Muscle layer of duodenum (tissue), 2 donors: ENCODE results near the gene LPP.

ENCODE experiments used
- H3K27ac ChIP-seq: one replicate; pipeline ENCODE4 v1.7.0; 2013; ENCODE audit warnings: mild to moderate bottlenecking, low read length
- H3K27me3 ChIP-seq: one replicate; pipeline ENCODE4 v1.7.0; 2013; ENCODE audit warnings: low read depth, mild to moderate bottlenecking, control low read depth, low read length
- H3K36me3 ChIP-seq, 2 donors: one replicate each; pipeline ENCODE4 v1.7.0; 2013; ENCODE audit warnings: low read length in 2 of 2, control low read depth in 1 of 2, mild to moderate bottlenecking in 1 of 2; ENCODE audit not compliant: insufficient read depth in 2 of 2, control insufficient read depth in 1 of 2
- H3K4me1 ChIP-seq, 2 donors: one replicate each; pipeline ENCODE4 v1.7.0; 2013; ENCODE audit warnings: low read length in 2 of 2, mild to moderate bottlenecking in 2 of 2, control low read depth in 1 of 2, moderate library complexity in 1 of 2; ENCODE audit not compliant: insufficient read depth in 2 of 2, control insufficient read depth in 1 of 2
- H3K4me3 ChIP-seq, 2 donors: one replicate each; pipeline ENCODE4 v1.7.0; 2013; ENCODE audit warnings: low read length in 2 of 2, low read depth in 1 of 2, mild to moderate bottlenecking in 1 of 2
- H3K9me3 ChIP-seq, 2 donors: one replicate each; pipeline ENCODE4 v1.7.0; 2013; ENCODE audit warnings: low read length in 2 of 2, control low read depth in 1 of 2, mild to moderate bottlenecking in 1 of 2; ENCODE audit not compliant: control insufficient read depth in 1 of 2
- donor health status: healthy.

The LPP gene

DNA sequence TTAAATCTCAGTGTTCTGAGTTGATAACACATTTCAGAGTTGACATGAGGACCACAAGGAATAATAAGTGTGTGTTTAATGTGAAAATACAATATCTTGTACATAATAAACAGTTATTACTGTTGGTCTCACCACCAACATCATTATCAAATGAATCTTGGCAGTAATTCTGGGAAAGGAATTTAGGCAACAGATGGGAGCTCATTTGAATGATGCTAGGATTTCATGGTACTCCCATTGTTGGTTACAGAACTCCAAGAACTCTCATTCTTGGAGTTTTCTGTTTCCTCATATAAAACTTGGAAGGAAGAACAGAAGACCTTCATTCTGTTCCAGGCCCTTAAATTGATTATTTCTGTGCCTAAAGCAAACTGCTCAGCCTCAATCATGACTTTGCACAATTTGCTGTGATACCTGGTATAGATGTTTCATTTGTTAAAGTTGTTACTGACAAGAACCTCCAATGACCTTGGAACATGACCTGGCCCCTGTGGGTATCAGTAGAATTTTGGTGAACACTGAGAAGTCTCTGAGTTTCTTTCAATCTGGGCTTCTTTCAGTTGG, 385.8 kb downstream of the LPP start:
- Histone ChIP-seq H3K9me3 (no peaks in the 10 kb centered on the region), H3K4me3 (no peak overlapping the region), H3K27me3 (no peaks in the 10 kb centered on the region), H3K27ac (no peak overlapping the region), H3K4me1 (no peaks in the 10 kb centered on the region), H3K36me3 (no peaks in the 10 kb centered on the region)

DNA sequence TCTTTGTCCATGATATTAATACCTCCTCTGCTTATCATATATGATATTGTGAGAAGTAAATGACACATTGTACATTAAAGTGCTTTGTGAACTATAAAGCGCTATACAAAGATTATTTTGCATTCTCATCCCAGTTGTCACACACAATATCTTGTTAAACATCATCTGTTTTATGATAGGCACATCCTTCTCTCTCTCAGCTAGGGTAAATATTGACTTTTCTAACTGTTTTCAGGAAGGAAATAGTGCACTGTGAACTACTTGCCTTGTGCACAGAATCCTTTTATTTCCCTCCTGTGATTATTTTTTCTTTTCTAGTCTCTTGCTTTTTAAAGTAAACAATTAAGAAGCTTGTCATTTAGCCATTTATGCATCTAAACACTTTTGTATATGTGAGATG, 388.2 kb downstream of the LPP start:
- no peaks in the 10 kb centered on the region for H3K27me3 ChIP-seq
- no peaks in the 10 kb centered on the region for H3K4me1 ChIP-seq
- H3K4me3 ChIP-seq = no peak overlapping the region
- no peak overlapping the region for H3K27ac ChIP-seq
- no peaks in the 10 kb centered on the region for H3K9me3 ChIP-seq
- H3K36me3 ChIP-seq = no peaks in the 10 kb centered on the region

DNA sequence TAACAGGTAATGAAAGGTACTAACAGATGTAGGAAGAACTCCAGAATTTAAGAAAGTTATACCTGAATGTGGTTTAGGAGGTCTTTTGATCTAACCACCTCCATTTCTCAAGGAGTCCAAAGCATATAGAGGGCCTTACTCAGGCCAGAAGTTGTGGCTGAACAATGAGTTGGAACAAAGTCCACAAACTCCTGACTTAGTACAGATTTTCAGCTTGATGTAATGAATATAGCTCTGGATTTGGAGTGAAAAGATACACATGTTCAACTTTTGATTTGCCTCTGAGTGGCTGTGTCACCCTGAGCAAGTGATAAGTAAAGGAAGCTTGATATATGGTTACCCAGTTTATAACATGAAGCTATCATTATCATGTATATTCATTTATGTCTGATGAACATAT, 390.1 kb downstream of the LPP start:
- Histone ChIP-seq H3K27ac (no peak overlapping the region), H3K4me1 (no peaks in the 10 kb centered on the region)

DNA sequence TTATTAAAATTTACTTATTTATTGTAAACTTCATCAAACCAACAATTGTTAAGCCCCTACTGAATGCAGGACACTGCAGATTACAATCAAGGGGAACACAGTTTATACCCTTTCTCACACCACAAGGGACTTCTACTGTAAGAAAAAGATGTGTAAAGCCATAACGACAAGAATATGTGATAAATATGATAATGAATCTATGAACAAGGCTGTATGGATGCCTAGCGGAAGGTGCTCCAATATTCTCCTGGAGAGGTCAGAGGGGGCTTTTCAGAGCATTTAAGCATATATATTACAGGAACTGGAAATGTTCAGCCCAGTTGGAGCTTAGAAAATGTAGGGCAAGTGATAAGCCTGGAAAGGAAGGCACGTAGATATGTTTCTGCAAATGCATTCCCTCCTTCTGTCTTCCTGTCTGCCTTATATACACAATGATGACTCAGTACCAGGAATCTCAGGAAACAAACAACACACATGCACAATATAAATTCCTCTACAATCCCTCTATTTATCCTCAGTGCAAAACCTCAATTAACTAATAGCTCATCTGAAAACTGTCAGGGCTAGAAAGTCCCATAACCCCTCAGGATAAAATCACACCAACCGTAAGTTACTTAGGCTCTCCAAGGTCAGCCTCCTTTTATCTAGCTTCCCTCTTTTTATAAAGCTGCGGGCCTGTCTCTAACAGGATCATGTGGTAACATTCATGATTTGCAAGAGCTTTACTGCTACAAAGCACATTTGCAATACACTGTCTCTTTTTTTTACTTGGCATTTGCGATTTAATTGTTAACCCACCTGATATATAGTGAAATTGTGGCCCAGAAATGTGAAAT, 393.1 kb downstream of the LPP start:
- Histone ChIP-seq H3K4me3 (no peak overlapping the region), H3K9me3 (no peaks in the 10 kb centered on the region), H3K27ac (no peak overlapping the region), H3K27me3 (no peaks in the 10 kb centered on the region), H3K36me3 (peaks cover 0 to 6% of the 10 kb centered on the region in 2 donors), H3K4me1 (no peaks in the 10 kb centered on the region)

More for the DNA sequence above, 390.1 kb downstream of the LPP start:
- Histone ChIP-seq H3K9me3 (no peaks in the 10 kb centered on the region), H3K27me3 (no peaks in the 10 kb centered on the region), H3K4me3 (no peak overlapping the region), H3K36me3 (peaks cover 0 to 6% of the 10 kb centered on the region in 2 donors)

DNA sequence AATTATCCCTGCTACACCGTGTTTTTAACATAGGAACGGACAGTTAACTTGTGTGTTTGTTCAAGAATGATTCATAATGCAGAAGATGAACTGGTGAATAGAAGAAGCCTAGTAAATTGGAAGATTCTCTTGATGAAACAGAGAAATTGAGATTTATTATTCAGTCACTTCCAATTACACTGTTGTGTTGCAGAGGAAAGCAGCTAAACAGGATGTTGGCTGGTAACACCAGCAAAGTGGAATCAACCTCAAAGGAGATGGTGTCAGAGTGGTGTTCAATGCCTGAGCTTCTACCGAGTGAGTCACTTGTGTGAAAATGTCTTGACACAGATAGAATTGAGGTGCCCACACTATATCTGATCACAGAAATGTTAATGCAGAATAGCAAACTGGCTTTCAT, 399.6 kb downstream of the LPP start:
- Histone ChIP-seq H3K4me1 (peaks cover 0 to 12% of the 10 kb centered on the region in 2 donors), H3K36me3 (no peaks in the 10 kb centered on the region), H3K27me3 (no peaks in the 10 kb centered on the region), H3K9me3 (no peaks in the 10 kb centered on the region), H3K4me3 (no peak overlapping the region), H3K27ac (no peak overlapping the region)

DNA sequence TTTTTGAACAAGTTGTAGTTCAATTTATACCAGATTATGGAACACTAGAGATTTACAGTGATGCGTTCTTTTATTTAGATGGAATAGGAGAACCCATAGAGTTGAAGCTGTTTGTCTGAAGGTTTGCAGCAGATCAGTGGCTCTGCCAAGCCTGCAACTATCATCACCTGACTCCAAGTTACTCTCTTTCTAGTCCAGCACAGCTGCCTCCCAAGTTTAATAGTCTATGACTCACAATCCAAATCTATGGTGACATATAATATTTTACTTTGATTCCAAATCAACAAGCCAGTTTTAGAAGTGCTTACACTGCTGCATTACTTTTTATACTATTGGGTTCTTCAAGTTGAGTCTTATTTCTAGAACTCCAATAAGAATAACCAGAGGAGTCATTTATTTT, 400.4 kb downstream of the LPP start:
- H3K27ac ChIP-seq = no peak overlapping the region
- H3K27me3 ChIP-seq = no peaks in the 10 kb centered on the region

DNA sequence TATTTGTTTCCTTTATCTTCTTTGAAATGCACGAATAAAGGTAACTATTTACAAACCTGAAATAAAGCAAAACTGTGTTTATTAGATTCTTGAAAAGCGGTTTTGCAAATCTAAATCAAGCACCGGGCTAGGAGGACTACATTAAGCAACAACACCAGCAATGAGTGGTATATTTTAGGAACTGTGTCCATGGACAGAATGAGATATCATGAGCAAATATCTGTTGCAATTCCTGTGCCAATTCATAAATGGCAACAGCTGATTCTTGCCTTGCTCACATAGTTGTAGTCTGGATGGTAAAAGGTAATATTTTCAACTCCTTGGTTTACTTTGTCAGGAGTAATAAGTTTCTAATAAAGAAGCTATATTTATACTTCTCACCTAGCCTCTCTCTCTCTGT, 403.3 kb downstream of the LPP start:
- peaks cover 0 to 15% of the 10 kb centered on the region in 2 donors for H3K4me1 ChIP-seq
- H3K4me3 ChIP-seq = no peak overlapping the region
- no peak overlapping the region for H3K27ac ChIP-seq
- peaks cover 0 to 5% of the 10 kb centered on the region in 2 donors for H3K36me3 ChIP-seq
- H3K9me3 ChIP-seq = no peaks in the 10 kb centered on the region
- H3K27me3 ChIP-seq = no peaks in the 10 kb centered on the region

More for the DNA sequence above, 400.4 kb downstream of the LPP start:
- Histone ChIP-seq H3K36me3 (no peaks in the 10 kb centered on the region), H3K4me3 (no peak overlapping the region), H3K4me1 (peaks cover 0 to 12% of the 10 kb centered on the region in 2 donors), H3K9me3 (no peaks in the 10 kb centered on the region)

DNA sequence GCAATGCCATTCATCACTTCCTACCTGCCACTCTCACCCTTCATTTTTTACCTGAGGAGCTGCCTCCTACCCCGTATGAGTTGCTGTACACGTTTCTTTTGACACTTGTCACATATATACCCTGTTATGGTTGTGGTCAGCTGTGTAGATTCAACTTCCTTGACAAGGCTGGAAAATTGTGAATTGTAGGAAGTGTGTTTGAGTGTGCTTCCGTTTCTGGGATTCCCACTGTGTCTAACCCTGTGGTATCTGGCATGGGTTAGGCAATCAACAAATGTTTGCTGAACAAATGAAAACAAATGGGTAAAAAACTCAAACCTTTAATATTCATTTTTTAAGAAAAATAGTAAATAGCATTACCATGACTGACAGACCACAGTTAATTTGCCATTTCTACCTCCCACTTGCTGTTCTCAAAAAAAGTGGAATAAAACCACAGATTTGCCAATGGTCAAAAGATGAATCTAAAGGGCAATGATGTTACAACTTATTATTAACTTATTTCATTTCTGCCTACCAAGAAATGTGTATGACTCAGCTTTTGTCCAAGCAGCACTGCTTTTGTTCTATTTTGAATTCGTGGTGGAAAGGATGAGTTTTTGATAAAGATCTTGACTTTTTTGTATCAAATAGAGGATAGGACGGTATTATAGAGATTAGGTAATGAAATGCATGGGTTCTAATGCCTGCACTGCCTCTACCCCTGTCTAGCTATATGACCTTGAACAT, 404.6 kb downstream of the LPP start:
- H3K27ac ChIP-seq = no peak overlapping the region
- peaks cover 0 to 15% of the 10 kb centered on the region in 2 donors for H3K4me1 ChIP-seq
- H3K27me3 ChIP-seq = no peaks in the 10 kb centered on the region

DNA sequence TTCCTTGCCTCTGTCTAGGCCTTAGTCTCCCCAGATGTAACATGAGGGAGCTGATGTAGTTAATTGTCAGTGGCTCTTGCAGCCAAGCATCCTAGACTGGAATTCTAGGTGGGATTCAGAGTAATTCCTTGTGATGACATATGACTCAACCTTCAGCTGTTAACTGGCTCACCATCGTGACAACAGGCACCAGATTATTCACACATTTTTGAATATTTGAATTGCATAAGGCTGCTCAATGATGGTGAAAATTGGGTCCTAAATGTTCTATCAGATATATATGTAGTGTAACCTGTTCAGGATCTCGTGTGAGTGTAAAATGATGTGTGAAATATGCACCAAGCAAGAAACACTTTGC, 405.1 kb downstream of the LPP start:
- no peak overlapping the region for H3K27ac ChIP-seq
- H3K4me1 ChIP-seq = peaks cover 0 to 11% of the 10 kb centered on the region in 2 donors

More for the DNA sequence above, 404.6 kb downstream of the LPP start:
- no peak overlapping the region for H3K4me3 ChIP-seq
- no peaks in the 10 kb centered on the region for H3K9me3 ChIP-seq
- peaks cover 0 to 5% of the 10 kb centered on the region in 2 donors for H3K36me3 ChIP-seq

DNA sequence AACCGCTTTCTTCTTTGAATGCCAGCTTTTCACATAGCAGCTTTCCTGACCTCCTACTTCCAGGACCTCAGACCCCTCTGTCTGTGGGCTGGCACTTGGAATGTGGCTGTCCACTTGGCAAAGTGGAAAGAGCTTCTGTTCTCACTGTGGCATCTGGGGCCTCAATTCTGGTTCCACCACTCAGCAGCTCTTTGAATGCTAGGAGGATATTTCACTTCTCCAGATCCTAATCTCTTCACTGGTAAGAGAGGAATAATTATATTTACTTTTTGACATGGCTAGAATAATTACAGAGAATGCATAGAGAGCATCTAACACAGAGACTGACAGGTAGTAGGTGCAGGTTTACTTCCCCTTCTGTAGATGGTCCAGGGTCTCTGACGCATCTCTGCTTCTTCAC, 405.9 kb downstream of the LPP start:
- Histone ChIP-seq H3K9me3 (no peaks in the 10 kb centered on the region), H3K4me3 (no peak overlapping the region), H3K27ac (no peak overlapping the region), H3K27me3 (no peaks in the 10 kb centered on the region), H3K4me1 (peaks cover 3% of the 10 kb centered on the region in 2 donors), H3K36me3 (peaks cover 0 to 5% of the 10 kb centered on the region in 2 donors)

More for the DNA sequence above, 405.1 kb downstream of the LPP start:
- Histone ChIP-seq H3K9me3 (no peaks in the 10 kb centered on the region), H3K4me3 (no peak overlapping the region), H3K27me3 (no peaks in the 10 kb centered on the region), H3K36me3 (peaks cover 0 to 5% of the 10 kb centered on the region in 2 donors)

DNA sequence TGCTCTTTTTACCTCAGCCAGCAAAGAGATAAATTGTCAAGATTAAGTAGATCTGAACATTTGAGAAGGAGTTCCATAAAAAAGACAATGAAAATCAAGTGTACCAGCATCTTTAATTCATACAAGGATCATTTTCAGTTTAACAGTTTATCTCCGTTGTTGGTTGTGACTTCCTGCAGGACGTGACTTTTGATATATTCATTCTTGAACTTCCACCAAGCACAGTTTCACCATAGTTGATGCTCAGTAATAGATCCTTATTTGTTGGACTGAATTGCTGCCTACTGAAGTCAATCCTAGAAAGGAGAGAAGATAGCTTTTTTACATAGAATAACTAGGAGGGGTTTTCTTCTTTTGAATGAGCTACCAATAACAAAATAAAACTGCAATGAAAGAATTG, 408.2 kb downstream of the LPP start:
- Histone ChIP-seq H3K27me3 (no peaks in the 10 kb centered on the region), H3K4me1 (peaks cover 3% of the 10 kb centered on the region in 2 donors), H3K27ac (no peak overlapping the region), H3K36me3 (peaks cover 0 to 5% of the 10 kb centered on the region in 2 donors), H3K4me3 (no peak overlapping the region), H3K9me3 (no peaks in the 10 kb centered on the region)
